CD4-positive, alpha-beta T cell treated with Interleukin-15 for 1 hour (primary cell): ENCODE measurements around the gene RNF223.
"Not testable (repeated sequence)": the region's sequence is repeated elsewhere in the genome, so short reads cannot be mapped to it uniquely, and the experiment has no call there.

ENCODE experiments used
- DNase-seq: peaks from one replicate; pipeline ENCODE4 v3.0.0-alpha.2; 2020

RNF223 gene

GRCh38 chr1:1058921-1059493 lies 15.1 kb downstream of the RNF223 start:
- DNase-seq: no peak

- no peak for DNase-seq
These were observed 15.8 kb downstream of the RNF223 start for GRCh38 chr1:1058088-1058905.

- DNase-seq: not testable (repeated sequence)
These were observed 16.4 kb downstream of the RNF223 start for GRCh38 chr1:1057769-1058087.

- DNase-seq: no peak
These were observed 18.0 kb downstream of the RNF223 start for GRCh38 chr1:1055841-1056736.

GRCh38 chr1:1054971-1055370 lies 19.1 kb downstream of the RNF223 start:
- DNase-seq: no peak

- DNase-seq: no peak
These were observed 19.9 kb downstream of the RNF223 start for GRCh38 chr1:1054099-1054700.

- DNase-seq: no peak
These were observed 20.4 kb downstream of the RNF223 start for GRCh38 chr1:1053682-1054081.

GRCh38 chr1:1053022-1053421 lies 21.1 kb downstream of the RNF223 start:
- no peak for DNase-seq

- DNase-seq: no peak
These were observed 21.9 kb downstream of the RNF223 start for GRCh38 chr1:1052003-1052840.

- no peak for DNase-seq
These were observed 22.8 kb downstream of the RNF223 start for GRCh38 chr1:1051127-1051810.

GRCh38 chr1:1050577-1051052 lies 23.5 kb downstream of the RNF223 start:
- DNase-seq: no peak

GRCh38 chr1:1049318-1050165 lies 24.6 kb downstream of the RNF223 start:
- DNase-seq: no peak

- DNase-seq: no peak
These were observed 25.3 kb downstream of the RNF223 start for GRCh38 chr1:1048765-1049164.

GRCh38 chr1:1047963-1048362 lies 26.1 kb downstream of the RNF223 start:
- no peak for DNase-seq

GRCh38 chr1:1047407-1047806 lies 26.7 kb downstream of the RNF223 start:
- DNase-seq: no peak

- DNase-seq: no peak
These were observed 27.3 kb downstream of the RNF223 start for GRCh38 chr1:1046767-1047166.

GRCh38 chr1:1046243-1046642 lies 27.9 kb downstream of the RNF223 start:
- no peak for DNase-seq

GRCh38 chr1:1045129-1045528 lies 29.0 kb downstream of the RNF223 start:
- DNase-seq: no peak

GRCh38 chr1:1044455-1045078 lies 29.5 kb downstream of the RNF223 start:
- DNase-seq: no peak

GRCh38 chr1:1043921-1044320 lies 30.2 kb downstream of the RNF223 start:
- DNase-seq: no peak
